Astrocyte (in vitro differentiated cells and primary cell): ENCODE data around the gene HIRIP3. TPM values are rescaled to one million over a fixed set of nuclear protein-coding genes. Genes with fewer than 3 reads are reported as not detected.

ENCODE experiments used
- DNase-seq: peaks from one replicate; pipeline ENCODE4 v3.0.0-alpha.2; 2010; ENCODE audit warnings: low read depth
- FAIRE-seq: peaks from 2 replicates; lab custom pipeline; 2011; peaks lifted over from hg19 to GRCh38; lab: Jason Lieb, UNC
- H2AFZ ChIP-seq: 2 replicates; pipeline ENCODE4 v1.6.0; 2012; ENCODE audit warnings: low read depth, low read length, inconsistent platforms
- H3K27ac ChIP-seq: 2 replicates; pipeline ENCODE4 v1.5.1; 2011; ENCODE audit warnings: low read depth, low read length, inconsistent platforms
- H3K27me3 ChIP-seq: 2 replicates; pipeline ENCODE4 v1.6.0; 2011; ENCODE audit warnings: low read length, inconsistent platforms; ENCODE audit not compliant: insufficient read depth
- H3K36me3 ChIP-seq: 2 replicates; pipeline ENCODE4 v1.5.1; 2011; ENCODE audit warnings: low read length, inconsistent platforms; ENCODE audit not compliant: insufficient read depth
- H3K4me1 ChIP-seq: 2 replicates; pipeline ENCODE4 v1.5.1; 2011; ENCODE audit warnings: low read length, inconsistent platforms; ENCODE audit not compliant: insufficient read depth
- H3K4me2 ChIP-seq: 2 replicates; pipeline ENCODE4 v1.6.0; 2012; ENCODE audit warnings: low read length, inconsistent platforms
- H3K4me3 ChIP-seq: 2 replicates; pipeline ENCODE4 v1.5.1; 2011; ENCODE audit warnings: low read depth, mild to moderate bottlenecking, low read length, inconsistent platforms; ENCODE audit not compliant: insufficient read depth
- H3K79me2 ChIP-seq: 2 replicates; pipeline ENCODE4 v1.6.0; 2012; ENCODE audit warnings: mild to moderate bottlenecking, low read length, inconsistent platforms; ENCODE audit not compliant: insufficient read depth
- H3K9ac ChIP-seq: 2 replicates; pipeline ENCODE4 v1.6.0; 2012; ENCODE audit warnings: mild to moderate bottlenecking, low read length, inconsistent platforms
- H3K9me3 ChIP-seq: 2 replicates; pipeline ENCODE4 v1.5.1; 2012; ENCODE audit warnings: low read depth, mild to moderate bottlenecking, low read length, inconsistent platforms; ENCODE audit not compliant: insufficient read depth
- H4K20me1 ChIP-seq: 2 replicates; pipeline ENCODE4 v1.6.0; 2012; ENCODE audit warnings: low read length, inconsistent platforms; ENCODE audit not compliant: insufficient read depth
- H3K27ac Mint-ChIP-seq: one replicate; pipeline ENCODE4 v1.8.0; 2021; ENCODE audit warnings: mild to moderate bottlenecking, mixed read lengths; ENCODE audit not compliant: unreplicated experiment
- H3K27me3 Mint-ChIP-seq: one replicate; pipeline ENCODE4 v1.8.0; 2021; ENCODE audit warnings: low read depth, mixed read lengths; ENCODE audit not compliant: unreplicated experiment
- H3K36me3 Mint-ChIP-seq: one replicate; pipeline ENCODE4 v1.8.0; 2021; ENCODE audit warnings: low read depth, mixed read lengths; ENCODE audit not compliant: unreplicated experiment
- H3K4me1 Mint-ChIP-seq: one replicate; pipeline ENCODE4 v1.8.0; 2021; ENCODE audit warnings: low read depth, mixed read lengths; ENCODE audit not compliant: unreplicated experiment
- H3K4me3 Mint-ChIP-seq: one replicate; pipeline ENCODE4 v1.8.0; 2021; ENCODE audit warnings: mild to moderate bottlenecking, moderate library complexity, mixed read lengths; ENCODE audit not compliant: unreplicated experiment
- H3K9me3 Mint-ChIP-seq: one replicate; pipeline ENCODE4 v1.8.0; 2021; ENCODE audit warnings: mild to moderate bottlenecking, mixed read lengths; ENCODE audit not compliant: unreplicated experiment
- CTCF ChIP-seq: IDR thresholded peaks from 2 replicates; pipeline ENCODE4 v1.5.1; 2011; ENCODE audit warnings: low read depth, mild to moderate bottlenecking, inconsistent platforms, low read length, moderate library complexity; ENCODE audit not compliant: insufficient read depth
- EZH2 ChIP-seq: IDR thresholded peaks from 2 replicates; pipeline ENCODE4 v1.6.1; 2012; ENCODE audit warnings: mild to moderate bottlenecking, low read length, inconsistent platforms; ENCODE audit not compliant: insufficient read depth
- total RNA-seq: library from RNA; stranded (reverse); gene quantifications from 2 replicates; pipeline ENCODE4 v1.2.1, GENCODE V29; 2021

HIRIP3 gene
- total RNA-seq, 1 donor from 2014 or later: 4.3 TPM

GRCh38 chr16:29974291-29975133 lies 20.9 kb downstream of the HIRIP3 start:
- Mint-ChIP-seq H3K9me3 (peaks cover 3% of the 10 kb centered on the region), H3K27me3 (no peaks in the 10 kb centered on the region), H3K27ac (peak overlapping the region; percentile 77), H3K4me3 (peak overlapping the region; percentile 88), H3K36me3 (peaks cover 36% of the 10 kb centered on the region), H3K4me1 (peaks cover 17% of the 10 kb centered on the region)
- Histone ChIP-seq H3K9me3 (peaks cover 3% of the 10 kb centered on the region), H3K27me3 (no peaks in the 10 kb centered on the region), H3K4me2 (peak overlapping the region; percentile 95), H3K36me3 (peaks cover 18% of the 10 kb centered on the region), H3K9ac (peak overlapping the region; percentile 92), H4K20me1 (peaks cover 51% of the 10 kb centered on the region), H2AFZ (peak overlapping the region; percentile 72), H3K27ac (peak overlapping the region; percentile 79), H3K4me1 (peaks cover 23% of the 10 kb centered on the region), H3K79me2 (peaks cover 54% of the 10 kb centered on the region), H3K4me3 (peak overlapping the region; percentile 82)
- no peak for FAIRE-seq
- peak; percentile 9 for DNase-seq
- TF ChIP-seq EZH2: no peak
- TF ChIP-seq CTCF: no peak

GRCh38 chr16:29973384-29974246 lies 21.8 kb downstream of the HIRIP3 start, which contains the start of gene TAOK2:
Gene TAOK2, plus strand, starts transcription at chr16:29973868. Its CDS starts 3,905 bp downstream, at chr16:29977773.
- Mint-ChIP-seq H3K4me1 (peaks cover 17% of the 10 kb centered on the region), H3K36me3 (peaks cover 38% of the 10 kb centered on the region), H3K4me3 (peak within 1 kb of the TSS; percentile 88), H3K27ac (peak within 1 kb of the TSS; percentile 77), H3K27me3 (no peaks in the 10 kb centered on the region), H3K9me3 (peaks cover 3% of the 10 kb centered on the region)
- no peaks in the 10 kb centered on the region for H3K27me3 ChIP-seq
- peaks cover 23% of the 10 kb centered on the region for H3K4me1 ChIP-seq
- peak within 1 kb of the TSS; percentile 95 for H3K4me2 ChIP-seq
- H3K36me3 ChIP-seq: peaks cover 11% of the 10 kb centered on the region
- H3K79me2 ChIP-seq: peaks cover 49% of the 10 kb centered on the region
- H3K9me3 ChIP-seq: peaks cover 3% of the 10 kb centered on the region
- H4K20me1 ChIP-seq: peaks cover 42% of the 10 kb centered on the region
- DNase-seq (peak; percentile 97), FAIRE-seq (no peak)
- TF ChIP-seq CTCF (no peak), EZH2 (no peak)
- peak within 1 kb of the TSS; percentile 79 for H3K27ac ChIP-seq
- peak within 1 kb of the TSS; percentile 92 for H3K9ac ChIP-seq
- peak within 1 kb of the TSS; percentile 82 for H3K4me3 ChIP-seq
- peak within 1 kb of the TSS; percentile 72 for H2AFZ ChIP-seq
